ENCODE results near the gene OSGEP. TPM values are rescaled to one million over a fixed set of nuclear protein-coding genes. Genes with fewer than 3 reads are reported as not detected.

The OSGEP gene
- total and polyA plus RNA-seq, 2 of the 13 experiments (the other 11 are each of a cell fraction or from before 2014, with no cell fraction given), result 39.7 to 41.1 TPM

DNA sequence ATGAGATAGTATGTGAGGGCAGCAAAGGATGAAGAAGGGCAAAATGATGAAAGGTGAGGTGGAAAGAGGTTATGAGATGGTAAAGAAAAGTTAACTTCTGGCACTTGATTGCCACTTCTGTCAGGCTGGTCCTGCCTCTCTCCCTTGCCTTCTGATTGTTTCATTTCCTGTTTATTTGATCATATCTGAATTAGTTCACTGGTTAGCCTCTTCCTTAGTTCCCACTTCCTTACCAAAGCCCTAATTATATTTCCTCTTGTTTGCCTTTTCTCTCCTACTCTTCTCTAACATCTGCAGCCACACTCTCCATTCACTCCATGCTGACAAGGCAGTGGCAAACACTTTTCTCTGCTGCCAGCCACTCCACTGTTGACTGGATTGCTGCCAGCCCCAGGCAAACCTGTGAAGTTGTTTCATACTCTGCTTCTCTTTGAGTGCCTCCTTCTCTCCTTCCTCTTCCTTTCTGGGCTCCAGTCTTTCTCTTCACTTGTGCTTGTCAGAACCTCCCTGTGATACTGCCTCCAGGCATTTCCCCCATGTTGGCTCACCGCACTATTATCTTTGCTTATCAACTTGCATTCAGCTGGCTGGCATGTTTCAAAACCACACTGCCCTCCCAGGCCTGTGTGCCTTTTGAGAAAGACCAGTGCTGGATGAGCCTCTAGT lies 22.7 kb upstream of the OSGEP start:
- FAIRE-seq (no peak), DNase-seq (ENCODE audit: low spot score) (no peak), ATAC-seq (no peak)
- Histone ChIP-seq H3K27ac (ENCODE audit: extremely low read length, insufficient read depth, low read length) (no peak overlapping the region), H3K4me2 (ENCODE audit: low read depth, low read length) (no peak overlapping the region), H3K9me3 (ENCODE audit: low read length) (no peaks in the 10 kb centered on the region), H3K27me3 (ENCODE audit: control insufficient read depth in 1 of 2, insufficient read depth in 2 of 2, low read length in 2 of 2) (no peaks in the 10 kb centered on the region), H3K79me2 (ENCODE audit: insufficient read depth, low read length) (no peaks in the 10 kb centered on the region), H3K36me3 (replicated peaks in 1 of 2; ENCODE audit: control insufficient read depth in 1 of 2, insufficient read depth in 2 of 2, low read length in 2 of 2) (peaks cover 19 to 45% of the 10 kb centered on the region in 2 experiments), H4K20me1 (ENCODE audit: insufficient read depth, low read length) (no peaks in the 10 kb centered on the region), H3K9ac (ENCODE audit: insufficient read depth, low read depth, low read length) (no peak overlapping the region), H3K4me1 (ENCODE audit: insufficient read depth, low read length) (peaks cover 11% of the 10 kb centered on the region), H2AFZ (ENCODE audit: low read length) (no peak overlapping the region), H3K4me3 (replicated peaks in 1 of 3; ENCODE audit: insufficient read depth in 1 of 3, low read depth in 2 of 3, low read length in 3 of 3) (no peak overlapping the region)
- WGBS (ENCODE audit: low lambda C conversion rate), result 97% methylated on average over 1 of the region's 1 CpG
- ChIA-PET CTCF (ENCODE audit: low intra/inter-chr PET ratio, low total read pairs) (no interaction called here), POLR2A (interaction anchor here (0.8 kb wide), 1 partner anchor 16 kb away, joined by 3 read pairs; the partner anchor contains the start of gene PIP4P1)
- no peak for TF ChIP-seq SMAD3 (CRISPR knock-in tag; IDR thresholded peaks at IDR 0.05)
- in situ Hi-C loops (cut with HindIII; ENCODE audit: extremely low pct_ligation_motif_present, low pct_unique_long_range_greater_than_20kb) (no loop called here), intact Hi-C loops (cut with micrococcal nuclease; ENCODE audit: unreplicated experiment) (no loop called here)
- no TSS peak for BruUV-seq (replicated peaks)

DNA sequence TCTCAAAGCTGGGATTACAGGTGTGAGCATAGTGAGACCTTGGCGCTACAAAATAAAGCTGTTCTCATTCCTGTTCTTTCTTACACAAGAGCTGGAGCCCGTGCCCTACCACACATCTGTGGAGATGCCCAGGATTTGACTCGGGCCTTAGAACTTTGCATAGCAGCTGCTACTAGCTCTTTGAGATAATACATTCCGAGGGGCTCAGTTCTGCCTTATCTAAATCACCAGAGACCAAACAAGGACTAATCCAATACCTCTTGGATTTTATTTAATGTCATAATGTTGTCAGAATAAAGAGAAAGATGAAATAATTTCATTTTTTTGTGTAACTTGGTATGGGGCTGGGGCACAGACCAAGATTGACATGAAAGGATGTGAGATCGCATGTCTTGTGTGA lies 22.2 kb upstream of the OSGEP start:
- 97% methylated on average over 5 of the region's 5 CpGs for WGBS (ENCODE audit: low lambda C conversion rate)
- no peak for FAIRE-seq

More for the DNA sequence above, 22.2 kb upstream of the OSGEP start:
- no peak overlapping the region for H2AFZ ChIP-seq (ENCODE audit: low read length)
- DNase-seq (ENCODE audit: low spot score), result no peak
- no peaks in the 10 kb centered on the region for H3K79me2 ChIP-seq (ENCODE audit: insufficient read depth, low read length)
- H3K9ac ChIP-seq (ENCODE audit: insufficient read depth, low read depth, low read length), result no peak overlapping the region
- peaks cover 19 to 45% of the 10 kb centered on the region in 2 experiments for H3K36me3 ChIP-seq (replicated peaks in 1 of 2; ENCODE audit: control insufficient read depth in 1 of 2, insufficient read depth in 2 of 2, low read length in 2 of 2)
- no peak overlapping the region for H3K4me2 ChIP-seq (ENCODE audit: low read depth, low read length)
- no peaks in the 10 kb centered on the region for H3K27me3 ChIP-seq (ENCODE audit: control insufficient read depth in 1 of 2, insufficient read depth in 2 of 2, low read length in 2 of 2)
- ChIA-PET POLR2A (interaction anchor here (0.8 kb wide), 1 partner anchor 15 kb away, joined by 3 read pairs; the partner anchor contains the start of gene PIP4P1), CTCF (ENCODE audit: low intra/inter-chr PET ratio, low total read pairs) (no interaction called here)
- TF ChIP-seq NFYC (CRISPR knock-in tag; IDR thresholded peaks at IDR 0.05) (no peak), ZFY (CRISPR knock-in tag; IDR thresholded peaks at IDR 0.05) (no peak), NBN (conservative IDR thresholded peaks at IDR 0.05) (no peak), ZFP36L2 (CRISPR knock-in tag; IDR thresholded peaks at IDR 0.05) (no peak), ZNF737 (CRISPR knock-in tag; IDR thresholded peaks at IDR 0.05; ENCODE audit: borderline replicate concordance) (no peak), HNF4A (CRISPR knock-in tag; IDR thresholded peaks at IDR 0.05) (no peak), ZNF354B (CRISPR knock-in tag; IDR thresholded peaks at IDR 0.05) (no peak), ZNF431 (CRISPR knock-in tag; IDR thresholded peaks at IDR 0.05; ENCODE audit: borderline replicate concordance, low read depth) (no peak), XBP1 (CRISPR knock-in tag; IDR thresholded peaks at IDR 0.05) (no peak), HNRNPK (IDR thresholded peaks at IDR 0.05; ENCODE audit: low read depth, low read length, poor library complexity, severe bottlenecking) (no peak)
- TF ChIP-seq, protein P1, sequence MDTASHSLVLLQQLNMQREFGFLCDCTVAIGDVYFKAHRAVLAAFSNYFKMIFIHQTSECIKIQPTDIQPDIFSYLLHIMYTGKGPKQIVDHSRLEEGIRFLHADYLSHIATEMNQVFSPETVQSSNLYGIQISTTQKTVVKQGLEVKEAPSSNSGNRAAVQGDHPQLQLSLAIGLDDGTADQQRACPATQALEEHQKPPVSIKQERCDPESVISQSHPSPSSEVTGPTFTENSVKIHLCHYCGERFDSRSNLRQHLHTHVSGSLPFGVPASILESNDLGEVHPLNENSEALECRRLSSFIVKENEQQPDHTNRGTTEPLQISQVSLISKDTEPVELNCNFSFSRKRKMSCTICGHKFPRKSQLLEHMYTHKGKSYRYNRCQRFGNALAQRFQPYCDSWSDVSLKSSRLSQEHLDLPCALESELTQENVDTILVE (CRISPR knock-in tag; IDR thresholded peaks at IDR 0.05), result no peak
- TF ChIP-seq, protein P2, sequence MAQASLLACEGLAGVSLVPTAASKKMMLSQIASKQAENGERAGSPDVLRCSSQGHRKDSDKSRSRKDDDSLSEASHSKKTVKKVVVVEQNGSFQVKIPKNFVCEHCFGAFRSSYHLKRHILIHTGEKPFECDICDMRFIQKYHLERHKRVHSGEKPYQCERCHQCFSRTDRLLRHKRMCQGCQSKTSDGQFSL (CRISPR knock-in tag; IDR thresholded peaks at IDR 0.05), result no peak
- TF ChIP-seq, protein P3, sequence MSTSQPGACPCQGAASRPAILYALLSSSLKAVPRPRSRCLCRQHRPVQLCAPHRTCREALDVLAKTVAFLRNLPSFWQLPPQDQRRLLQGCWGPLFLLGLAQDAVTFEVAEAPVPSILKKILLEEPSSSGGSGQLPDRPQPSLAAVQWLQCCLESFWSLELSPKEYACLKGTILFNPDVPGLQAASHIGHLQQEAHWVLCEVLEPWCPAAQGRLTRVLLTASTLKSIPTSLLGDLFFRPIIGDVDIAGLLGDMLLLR (CRISPR knock-in tag; IDR thresholded peaks at IDR 0.05), result no peak
- TF ChIP-seq, protein P4, sequence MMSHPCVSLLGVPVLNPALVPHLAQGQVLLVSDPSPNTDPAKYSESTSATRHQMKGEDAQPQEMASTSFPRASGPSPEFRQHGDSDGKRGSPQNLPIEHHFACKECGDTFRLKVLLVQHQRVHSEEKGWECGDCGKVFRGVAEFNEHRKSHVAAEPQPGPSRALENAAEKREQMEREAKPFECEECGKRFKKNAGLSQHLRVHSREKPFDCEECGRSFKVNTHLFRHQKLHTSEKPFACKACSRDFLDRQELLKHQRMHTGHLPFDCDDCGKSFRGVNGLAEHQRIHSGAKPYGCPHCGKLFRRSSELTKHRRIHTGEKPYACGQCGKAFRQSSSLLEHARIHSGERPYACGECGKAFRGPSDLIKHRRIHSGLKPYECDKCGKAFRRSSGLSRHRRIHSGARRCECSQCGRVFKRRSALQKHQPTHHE (CRISPR knock-in tag; IDR thresholded peaks at IDR 0.05; ENCODE audit: borderline replicate concordance), result no peak
- TF ChIP-seq, protein P5, sequence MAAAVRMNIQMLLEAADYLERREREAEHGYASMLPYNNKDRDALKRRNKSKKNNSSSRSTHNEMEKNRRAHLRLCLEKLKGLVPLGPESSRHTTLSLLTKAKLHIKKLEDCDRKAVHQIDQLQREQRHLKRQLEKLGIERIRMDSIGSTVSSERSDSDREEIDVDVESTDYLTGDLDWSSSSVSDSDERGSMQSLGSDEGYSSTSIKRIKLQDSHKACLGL (CRISPR knock-in tag; IDR thresholded peaks at IDR 0.05), result no peak
- H3K27ac ChIP-seq (ENCODE audit: extremely low read length, insufficient read depth, low read length), result no peak overlapping the region
- in situ Hi-C loops (cut with HindIII; ENCODE audit: extremely low pct_ligation_motif_present, low pct_unique_long_range_greater_than_20kb), result no loop called here
- H3K4me1 ChIP-seq (ENCODE audit: insufficient read depth, low read length), result peaks cover 16% of the 10 kb centered on the region
- intact Hi-C loops (cut with micrococcal nuclease; ENCODE audit: unreplicated experiment), result no loop called here
- ATAC-seq, result no peak
- no peaks in the 10 kb centered on the region for H4K20me1 ChIP-seq (ENCODE audit: insufficient read depth, low read length)
- no peaks in the 10 kb centered on the region for H3K9me3 ChIP-seq (ENCODE audit: low read length)
- H3K4me3 ChIP-seq (replicated peaks in 1 of 3; ENCODE audit: insufficient read depth in 1 of 3, low read depth in 2 of 3, low read length in 3 of 3), result no peak overlapping the region
- no TSS peak for BruUV-seq (replicated peaks)
